Measurements from ENCODE around the gene DRGX. TPM values are rescaled to one million over a fixed set of nuclear protein-coding genes. Genes with fewer than 3 reads are reported as not detected.

DRGX gene
- total RNA-seq, 1 donor from 2014 or later: not detected

DNA sequence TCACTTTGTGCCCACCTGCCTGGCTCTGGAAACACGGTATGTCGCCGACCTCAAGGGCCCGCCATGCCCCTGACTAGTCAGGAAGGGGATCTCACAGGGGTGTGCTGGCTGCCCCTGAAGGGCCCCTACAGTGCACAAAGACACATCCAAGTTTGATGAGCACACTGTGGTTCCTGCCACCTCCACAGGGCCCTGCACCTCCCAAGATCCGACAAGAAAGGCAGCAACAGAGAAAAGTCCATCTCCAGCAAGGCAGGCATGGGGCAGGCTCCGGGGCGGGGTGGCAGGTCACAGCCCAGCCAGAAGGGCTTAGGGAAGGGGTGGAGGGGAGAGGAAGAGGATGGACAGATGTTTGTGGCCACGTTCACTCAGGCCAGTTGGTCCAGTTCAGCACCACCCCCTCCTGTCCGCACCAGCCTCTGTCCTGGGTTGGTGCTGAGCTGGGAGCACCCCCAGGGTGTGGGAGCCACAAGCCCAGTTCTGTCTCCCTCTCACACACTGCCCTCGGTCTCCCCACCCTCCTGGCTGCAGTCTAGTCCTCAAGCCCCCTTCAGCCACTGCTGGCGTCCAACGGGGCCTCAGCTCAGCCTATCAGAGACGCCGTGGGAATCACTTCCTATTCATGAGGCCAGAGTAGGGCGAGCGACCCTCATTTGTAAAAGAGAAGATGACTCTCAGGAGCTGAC, 11.5 kb downstream of the DRGX start:
- FAIRE-seq: no peak
- no peak for TF ChIP-seq CTCF (IDR thresholded peaks at IDR 0.05; ENCODE audit: insufficient read depth, low read length, severe bottlenecking)
- Histone ChIP-seq H3K4me3 (ENCODE audit: low read depth, low read length) (no peak overlapping the region), H3K27me3 (ENCODE audit: control insufficient read depth, insufficient read depth, low read length) (peaks cover 2% of the 10 kb centered on the region), H3K36me3 (ENCODE audit: control insufficient read depth, insufficient read depth, low read length) (no peaks in the 10 kb centered on the region)
- DNase-seq (ENCODE audit: low read depth): no peak

GRCh38 chr10:49383853-49384252, 12.0 kb downstream of the DRGX start:
- H3K4me3 ChIP-seq (ENCODE audit: low read depth, low read length): no peak overlapping the region
- peaks cover 2% of the 10 kb centered on the region for H3K27me3 ChIP-seq (ENCODE audit: control insufficient read depth, insufficient read depth, low read length)
- no peak for DNase-seq (ENCODE audit: low read depth)
- no peak for FAIRE-seq
- TF ChIP-seq CTCF (IDR thresholded peaks at IDR 0.05; ENCODE audit: insufficient read depth, low read length, severe bottlenecking): no peak
- no peaks in the 10 kb centered on the region for H3K36me3 ChIP-seq (ENCODE audit: control insufficient read depth, insufficient read depth, low read length)

GRCh38 chr10:49382826-49383225, 13.1 kb downstream of the DRGX start:
- Histone ChIP-seq H3K36me3 (ENCODE audit: control insufficient read depth, insufficient read depth, low read length) (no peaks in the 10 kb centered on the region), H3K27me3 (ENCODE audit: control insufficient read depth, insufficient read depth, low read length) (peaks cover 2% of the 10 kb centered on the region), H3K4me3 (ENCODE audit: low read depth, low read length) (no peak overlapping the region)
- FAIRE-seq (no peak), DNase-seq (ENCODE audit: low read depth) (no peak)
- TF ChIP-seq CTCF (IDR thresholded peaks at IDR 0.05; ENCODE audit: insufficient read depth, low read length, severe bottlenecking): no peak

DNA sequence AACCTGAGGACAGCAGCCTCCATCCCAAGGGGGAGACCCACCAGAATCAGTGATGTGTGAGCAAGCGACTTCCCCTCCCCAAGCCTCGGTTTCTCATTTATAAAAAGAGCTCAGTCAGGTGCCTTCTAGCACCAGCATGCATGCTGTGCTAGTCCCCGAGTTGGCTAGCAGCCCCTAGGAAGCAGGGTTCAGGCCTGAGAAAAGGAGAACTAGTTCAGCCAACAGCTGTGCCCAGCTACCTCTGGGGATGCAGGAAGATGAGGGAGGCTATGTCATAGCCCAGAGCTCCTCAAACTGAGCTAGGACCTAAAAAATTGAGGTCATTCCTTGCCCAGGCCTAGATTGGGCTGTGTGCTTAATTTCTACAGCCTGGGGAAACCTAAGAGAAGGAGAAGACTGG, 13.7 kb downstream of the DRGX start:
- FAIRE-seq: no peak
- H3K27me3 ChIP-seq (ENCODE audit: control insufficient read depth, insufficient read depth, low read length): peaks cover 2% of the 10 kb centered on the region
- no peaks in the 10 kb centered on the region for H3K36me3 ChIP-seq (ENCODE audit: control insufficient read depth, insufficient read depth, low read length)
- H3K4me3 ChIP-seq (ENCODE audit: low read depth, low read length): no peak overlapping the region
- no peak for DNase-seq (ENCODE audit: low read depth)
- TF ChIP-seq CTCF (IDR thresholded peaks at IDR 0.05; ENCODE audit: insufficient read depth, low read length, severe bottlenecking): no peak

DNA sequence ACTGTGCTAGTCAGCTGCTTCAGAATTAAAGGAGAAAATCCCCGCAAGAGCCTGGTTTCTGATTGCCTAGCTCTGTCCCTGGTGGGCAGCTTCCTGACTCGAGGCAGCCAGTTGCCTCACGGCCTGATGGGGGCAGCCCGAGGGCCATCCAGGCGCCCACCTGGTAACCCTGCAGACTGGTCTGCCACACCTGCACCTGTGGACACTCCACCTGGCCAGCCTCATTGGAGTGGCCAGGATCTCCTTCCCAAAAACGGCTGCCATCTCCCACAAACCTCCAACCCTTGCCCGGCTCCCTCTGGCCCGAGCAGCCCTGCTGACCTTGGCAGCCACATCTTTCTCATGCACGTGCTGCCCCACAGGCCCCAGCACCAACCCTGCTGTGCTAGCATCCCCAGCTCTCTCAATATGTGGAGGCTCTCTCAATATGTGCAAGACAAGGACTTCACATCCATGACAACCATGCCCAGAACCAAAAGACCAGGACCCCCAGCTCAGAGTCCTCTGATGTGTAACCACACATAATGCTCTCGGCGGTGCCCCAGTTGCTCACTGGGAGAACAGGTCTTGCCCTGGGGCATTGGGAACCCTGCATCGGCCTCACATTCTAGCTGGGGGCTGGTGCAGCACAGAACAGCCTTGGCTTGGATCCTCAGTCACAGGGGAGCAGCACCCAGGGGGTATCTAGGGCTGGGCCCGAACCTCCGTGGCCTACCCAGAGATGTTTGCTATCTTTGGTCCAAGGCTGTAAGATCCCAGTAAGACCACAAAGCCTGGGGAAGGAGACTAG, 14.6 kb downstream of the DRGX start:
- Histone ChIP-seq H3K27me3 (ENCODE audit: control insufficient read depth, insufficient read depth, low read length) (peaks cover 2% of the 10 kb centered on the region), H3K36me3 (ENCODE audit: control insufficient read depth, insufficient read depth, low read length) (no peaks in the 10 kb centered on the region), H3K4me3 (ENCODE audit: low read depth, low read length) (no peak overlapping the region)
- no peak for TF ChIP-seq CTCF (IDR thresholded peaks at IDR 0.05; ENCODE audit: insufficient read depth, low read length, severe bottlenecking)
- FAIRE-seq: no peak
- no peak for DNase-seq (ENCODE audit: low read depth)

All from bronchial epithelial cell (primary cell).